IMR-90 (cell line): ENCODE data around the gene ROCK2. TPM values are rescaled to one million over a fixed set of nuclear protein-coding genes. Genes with fewer than 3 reads are reported as not detected.
"Not testable (repeated sequence)": the region's sequence is repeated elsewhere in the genome, so short reads cannot be mapped to it uniquely, and the experiment has no call there.

Experiments
- ATAC-seq: fragments of 200-7000 bp; cut with Tn5 transposase; 2 replicates; pipeline ENCODE4 v1.9.1; 2020; ENCODE audit warnings: low read depth, mild to moderate bottlenecking, moderate library complexity
- BruUV-seq: library from RNA; stranded (reverse); fragments of 400-500 nt; replicated peaks from 2 replicates; lab custom pipeline; 2021; lab: Mats Ljungman, UMichigan
- CTCF ChIA-PET: fragments of 300-600 bp; formaldehyde crosslinking; extraction: SDS; loops from one replicate; lab custom pipeline; 2021; ENCODE audit warnings: antibody characterized with exemption; lab: Yijun Ruan, JAX
- POLR2A ChIA-PET: fragments of 300-600 bp; sonication (Branson Sonifier 250); formaldehyde crosslinking; loops from one replicate; lab custom pipeline; 2022; ENCODE audit warnings: antibody characterized with exemption; ENCODE audit not compliant: unreplicated experiment; lab: Charles Lee
- DNase-seq: peaks from one replicate; pipeline ENCODE4 v3.0.0; 2013
- H2AFZ ChIP-seq: replicated peaks from 2 replicates; pipeline ENCODE3; 2013; ENCODE audit warnings: low read length, mild to moderate bottlenecking; ENCODE audit not compliant: poor library complexity
- H2AK5ac ChIP-seq: 2 replicates; pipeline ENCODE4 v1.6.1; 2013; ENCODE audit warnings: low read depth, low read length, inconsistent platforms
- H2AK9ac ChIP-seq: replicated peaks from 2 replicates; pipeline ENCODE3; 2013; ENCODE audit warnings: mild to moderate bottlenecking, low read depth, low read length, moderate library complexity; ENCODE audit not compliant: poor library complexity
- H2BK120ac ChIP-seq: 2 replicates; pipeline ENCODE4 v1.6.1; 2013; ENCODE audit warnings: low read depth, low read length, inconsistent platforms
- H2BK15ac ChIP-seq: 3 replicates; pipeline ENCODE4 v1.6.1; 2013; ENCODE audit warnings: low read depth, low read length, inconsistent platforms
- H2BK20ac ChIP-seq: 2 replicates; pipeline ENCODE4 v1.6.1; 2013; ENCODE audit warnings: low read depth, mild to moderate bottlenecking, inconsistent platforms, low read length, moderate library complexity
- H2BK5ac ChIP-seq: 2 replicates; pipeline ENCODE4 v1.6.1; 2013; ENCODE audit warnings: mild to moderate bottlenecking, low read depth, low read length, inconsistent platforms; ENCODE audit not compliant: poor library complexity, severe bottlenecking
- H3K14ac ChIP-seq: replicated peaks from 2 replicates; pipeline ENCODE4 v1.6.1; 2013; ENCODE audit warnings: low read depth, low read length, inconsistent platforms
- H3K18ac ChIP-seq: 2 replicates; pipeline ENCODE4 v1.6.1; 2013; ENCODE audit warnings: low read depth, low read length, control low read depth
- H3K23ac ChIP-seq: 2 replicates; pipeline ENCODE4 v1.6.1; 2013; ENCODE audit warnings: low read depth, low read length, inconsistent platforms
- H3K27ac ChIP-seq: 2 replicates; pipeline ENCODE4 v1.5.1; 2013; ENCODE audit warnings: mild to moderate bottlenecking, control low read depth, low read length; ENCODE audit not compliant: insufficient read depth
- H3K27me3 ChIP-seq: 2 replicates; pipeline ENCODE4 v1.6.1; 2013; ENCODE audit warnings: low read length; ENCODE audit not compliant: control insufficient read depth, insufficient read depth
- H3K36me3 ChIP-seq: 2 replicates; pipeline ENCODE4 v1.6.1; 2013; ENCODE audit warnings: low read length, mixed read lengths; ENCODE audit not compliant: control insufficient read depth, insufficient read depth
- H3K4ac ChIP-seq: 2 replicates; pipeline ENCODE4 v1.6.1; 2013; ENCODE audit warnings: low read depth, low read length, inconsistent platforms
- H3K4me1 ChIP-seq: 2 replicates; pipeline ENCODE4 v1.6.1; 2013; ENCODE audit warnings: low read length, mixed read lengths; ENCODE audit not compliant: control insufficient read depth, insufficient read depth
- H3K4me2 ChIP-seq: 2 replicates; pipeline ENCODE4 v1.6.1; 2013; ENCODE audit warnings: low read depth, mild to moderate bottlenecking, control low read depth, low read length, moderate library complexity
- H3K4me3 ChIP-seq: 2 replicates; pipeline ENCODE4 v1.5.1; 2013; ENCODE audit warnings: low read depth, mild to moderate bottlenecking, control low read depth, low read length, moderate library complexity; ENCODE audit not compliant: insufficient read depth
- H3K56ac ChIP-seq: 2 replicates; pipeline ENCODE4 v1.6.1; 2013; ENCODE audit warnings: low read length, inconsistent platforms; ENCODE audit not compliant: insufficient read depth; ENCODE audit errors: extremely low read depth
- H3K79me1 ChIP-seq, 2 experiments: 2 replicates each; pipeline ENCODE4 v1.6.1; 2013; ENCODE audit warnings: low read length in 2 of 2, inconsistent platforms in 1 of 2, low read depth in 1 of 2
- H3K9ac ChIP-seq: 2 replicates; pipeline ENCODE4 v1.6.1; 2013; ENCODE audit warnings: low read depth, low read length, control low read depth
- H3K9me1 ChIP-seq: 2 replicates; pipeline ENCODE4 v1.6.1; 2013; ENCODE audit warnings: low read length, inconsistent platforms; ENCODE audit not compliant: insufficient read depth
- H3K9me3 ChIP-seq: 2 replicates; pipeline ENCODE4 v1.6.1; 2013; ENCODE audit warnings: low read length; ENCODE audit not compliant: control insufficient read depth, insufficient read depth
- H4K20me1 ChIP-seq: 2 replicates; pipeline ENCODE4 v1.6.1; 2013; ENCODE audit warnings: low read length, inconsistent platforms; ENCODE audit not compliant: insufficient read depth
- H4K5ac ChIP-seq: 2 replicates; pipeline ENCODE4 v1.6.1; 2013; ENCODE audit warnings: mild to moderate bottlenecking, low read depth, low read length, control low read depth
- H4K8ac ChIP-seq, 2 experiments: 2 replicates each; pipeline ENCODE4 v1.6.1; 2013; ENCODE audit warnings: low read depth in 2 of 2, low read length in 2 of 2, control low read depth in 1 of 2, inconsistent platforms in 1 of 2
- H4K91ac ChIP-seq: 2 replicates; pipeline ENCODE4 v1.6.1; 2013; ENCODE audit warnings: low read depth, low read length, inconsistent platforms; ENCODE audit not compliant: insufficient read depth
- WGBS, 2 experiments: methylation state at CpG; one replicate each; pipeline versions ENCODE4 v1.1.5 to v1.1.7; 2013; ENCODE audit warnings: missing lambda C conversion rate in 2 of 2; ENCODE audit not compliant: insufficient read length in 1 of 2; ENCODE audit errors: extremely low coverage in 2 of 2; 5-methylcytosine and 5-hydroxymethylcytosine counted together
- dilution Hi-C: fragments of 300-500 bp; cut with HindIII; formaldehyde crosslinking; loops from one replicate; pipeline ENCODE4 v1.14.3; 2018; ENCODE audit warnings: low sequenced_read_pairs; ENCODE audit not compliant: unreplicated experiment
- in situ Hi-C: fragments of 300-500 bp; cut with MboI; formaldehyde crosslinking; loops from 3 replicates; pipeline ENCODE4 v1.14.3; 2019; ENCODE audit warnings: low sequenced_read_pairs, inconsistent platforms, mixed read lengths
- intact Hi-C: fragments of 100-400 bp; cut with micrococcal nuclease; formaldehyde crosslinking; loops from 2 replicates; pipeline ENCODE4 v1.10.0; 2022
- polyA plus RNA-seq, 3 experiments: library from polyadenylated mRNA; depleted of rRNA; stranded (reverse); fragments of >200 nt; gene quantifications; 2 replicates each; pipeline ENCODE4 v1.2.3, GENCODE V29; 2012; ENCODE audit warnings: low replicate concordance in 1 of 3
- total RNA-seq: library from RNA; depleted of rRNA; stranded (reverse); fragments of >200 nt; gene quantifications from 2 replicates; pipeline ENCODE4 v1.2.3, GENCODE V29; 2012

The ROCK2 gene
- total and polyA plus RNA-seq, 2 of the 4 experiments (the other 2 are of a cell fraction): 9.0 to 28.3 TPM

DNA sequence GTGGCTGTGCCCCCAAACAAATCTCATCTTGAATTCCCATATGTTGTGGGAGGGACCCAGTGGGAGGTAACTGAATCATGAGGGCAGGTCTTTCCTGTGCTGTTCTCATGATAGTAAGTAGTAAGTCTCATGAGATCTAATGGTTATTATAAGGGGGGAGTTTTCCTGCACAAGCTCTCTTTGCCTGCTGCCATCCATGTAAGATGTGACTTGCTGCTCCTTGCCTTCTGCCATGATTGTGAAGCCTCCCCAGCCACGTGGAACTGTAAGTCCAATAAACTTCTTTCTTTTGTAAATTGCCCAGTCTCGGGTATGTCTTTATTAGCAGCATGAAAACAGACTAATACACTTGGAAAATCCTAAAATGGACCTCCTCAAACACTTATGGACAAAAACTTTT, 82.0 kb downstream of the ROCK2 start:
- CTCF ChIA-PET, intact Hi-C loops, POLR2A ChIA-PET: not testable (repeated sequence)

GRCh38 chr2:11261564-11261963, 82.9 kb downstream of the ROCK2 start:
- H4K5ac ChIP-seq, H4K8ac ChIP-seq, H3K4me1 ChIP-seq, in situ Hi-C loops, intact Hi-C loops, H3K9me1 ChIP-seq, H3K27me3 ChIP-seq, H2AK9ac ChIP-seq, DNase-seq, H3K27ac ChIP-seq, H3K36me3 ChIP-seq, H3K23ac ChIP-seq, H2AFZ ChIP-seq, CTCF ChIA-PET, H3K4ac ChIP-seq, dilution Hi-C loops, H3K56ac ChIP-seq, POLR2A ChIA-PET, H3K9me3 ChIP-seq, H2BK120ac ChIP-seq, H2AK5ac ChIP-seq, H3K4me2 ChIP-seq, ATAC-seq, H3K18ac ChIP-seq, H4K91ac ChIP-seq, H3K9ac ChIP-seq, H2BK20ac ChIP-seq, BruUV-seq, H3K4me3 ChIP-seq, H2BK5ac ChIP-seq, H3K14ac ChIP-seq, H2BK15ac ChIP-seq: not testable (repeated sequence)
- 100% methylated on average over 2 of the region's 9 CpGs; no CpG with 5 or more reads in 1 of the 2 experiments for WGBS, 2 experiments
- Histone ChIP-seq H4K20me1 (peaks cover 22% of the 10 kb centered on the region; the same call in 1 of the 2 replicates), H3K79me1 (peaks cover 25 to 67% of the 10 kb centered on the region in 2 experiments)

More for the DNA sequence above, 82.0 kb downstream of the ROCK2 start:
- H2BK20ac ChIP-seq, H3K4me1 ChIP-seq, ATAC-seq, H2BK5ac ChIP-seq, BruUV-seq, H2BK120ac ChIP-seq, H2BK15ac ChIP-seq, H2AK9ac ChIP-seq, H3K27ac ChIP-seq, H3K4me2 ChIP-seq, in situ Hi-C loops, H4K5ac ChIP-seq, H3K9ac ChIP-seq, H3K14ac ChIP-seq, H3K18ac ChIP-seq, H3K4ac ChIP-seq, H3K23ac ChIP-seq, H4K8ac ChIP-seq, H3K9me3 ChIP-seq, DNase-seq, H3K56ac ChIP-seq, dilution Hi-C loops, H3K9me1 ChIP-seq, H3K4me3 ChIP-seq, H4K91ac ChIP-seq, H3K36me3 ChIP-seq, H2AFZ ChIP-seq, H3K27me3 ChIP-seq, H2AK5ac ChIP-seq: not testable (repeated sequence)
- Histone ChIP-seq H3K79me1 (peaks cover 22 to 66% of the 10 kb centered on the region in 2 experiments), H4K20me1 (peaks cover 19% of the 10 kb centered on the region; the same call in 1 of the 2 replicates)
- WGBS, 2 experiments: 100% methylated on average over 2 of the region's 2 CpGs; no CpG with 5 or more reads in 1 of the 2 experiments
